Left renal pelvis (tissue), 4 donors: ENCODE measurements around the gene TPSD1. TPM values are rescaled to one million over a fixed set of nuclear protein-coding genes. Genes with fewer than 3 reads are reported as not detected.
"Not testable (repeated sequence)": the region's sequence is repeated elsewhere in the genome, so short reads cannot be mapped to it uniquely, and the experiment has no call there.

ENCODE experiments used
- DNase-seq, 4 donors: peaks; one replicate each; pipeline ENCODE4 v3.0.0-alpha.2; 2013; ENCODE audit warnings: low read depth in 4 of 4, low spot score in 3 of 4
- polyA plus RNA-seq, 4 donors: library from polyadenylated mRNA; unstranded; fragments of 120-200 nt; gene quantifications; one replicate each; pipeline ENCODE4 v1.2.1, GENCODE V29; 2013; ENCODE audit not compliant: insufficient read length in 4 of 4

TPSD1 gene
- polyA plus RNA-seq, 4 donors = not detected

GRCh38 chr16:1220841-1221627 is 34.8 kb upstream of the TPSD1 start:
- DNase-seq = no peak

GRCh38 chr16:1221628-1222552 is 34.0 kb upstream of the TPSD1 start:
- no peak for DNase-seq

GRCh38 chr16:1222553-1223354 is 33.1 kb upstream of the TPSD1 start:
- no peak for DNase-seq

GRCh38 chr16:1223355-1224214 is 32.3 kb upstream of the TPSD1 start:
- DNase-seq = no peak

GRCh38 chr16:1224558-1224957 is 31.3 kb upstream of the TPSD1 start:
- DNase-seq = no peak

GRCh38 chr16:1225051-1225451 is 30.8 kb upstream of the TPSD1 start, which contains the start of gene TPSG1:
Gene TPSG1, minus strand, starts transcription at chr16:1225268. Its CDS starts 16 bp downstream, at chr16:1225252.
- DNase-seq = no peak

- not testable (repeated sequence) for DNase-seq
Measured at GRCh38 chr16:1225728-1226311, 30.0 kb upstream of the TPSD1 start.

GRCh38 chr16:1226692-1227091 is 29.2 kb upstream of the TPSD1 start:
- not testable (repeated sequence) for DNase-seq

- DNase-seq = not testable (repeated sequence)
Measured at GRCh38 chr16:1228227-1228626, 27.6 kb upstream of the TPSD1 start.

GRCh38 chr16:1229476-1229875 is 26.4 kb upstream of the TPSD1 start:
- DNase-seq = not testable (repeated sequence)

- not testable (repeated sequence) for DNase-seq
Measured at GRCh38 chr16:1230084-1230470, 25.8 kb upstream of the TPSD1 start, which contains the start of gene TPSB2. Gene TPSB2, minus strand, starts transcription at chr16:1230184. Its CDS starts 233 bp downstream, at chr16:1229951.

- not testable (repeated sequence) for DNase-seq
Measured at GRCh38 chr16:1230471-1231212, 25.2 kb upstream of the TPSD1 start.

- DNase-seq = not testable (repeated sequence)
Measured at GRCh38 chr16:1231301-1231700, 24.6 kb upstream of the TPSD1 start.

- not testable (repeated sequence) for DNase-seq
Measured at GRCh38 chr16:1232049-1232748, 23.7 kb upstream of the TPSD1 start.

- DNase-seq = not testable (repeated sequence)
Measured at GRCh38 chr16:1236659-1237058, 19.2 kb upstream of the TPSD1 start.

GRCh38 chr16:1237990-1238389 is 17.9 kb upstream of the TPSD1 start:
- no peak for DNase-seq

- DNase-seq = not testable (repeated sequence)
Measured at GRCh38 chr16:1238909-1239308, 17.0 kb upstream of the TPSD1 start.

- not testable (repeated sequence) for DNase-seq
Measured at GRCh38 chr16:1239575-1239974, 16.3 kb upstream of the TPSD1 start.
